ENCODE data around the gene TOPAZ1. TPM values are rescaled to one million over a fixed set of nuclear protein-coding genes. Genes with fewer than 3 reads are reported as not detected.

The TOPAZ1 gene
- total RNA-seq, 1 experiment from 2014 or later, result not detected

DNA sequence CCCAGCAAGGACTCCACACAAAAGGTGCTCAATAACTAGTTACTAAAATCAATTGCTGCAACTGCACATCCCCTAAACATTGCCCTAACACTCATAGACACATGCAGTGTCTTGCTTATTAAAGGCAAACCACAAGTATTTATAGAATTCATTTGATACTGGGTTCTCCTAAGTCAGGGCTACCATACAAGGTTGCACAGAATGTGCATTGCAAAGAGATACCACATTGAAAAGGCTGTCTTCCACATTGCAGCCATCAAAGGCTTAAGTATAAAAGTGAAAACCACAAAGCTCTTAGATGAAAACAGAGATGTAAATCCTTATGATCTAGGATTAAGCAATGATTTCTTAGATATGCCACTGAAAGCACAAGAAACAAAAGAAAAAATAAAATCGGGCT, 33.6 kb upstream of the TOPAZ1 start:
- Histone ChIP-seq H3K9me3 (ENCODE audit: control insufficient read depth, low read depth, low read length) (no peaks in the 10 kb centered on the region), H3K9ac (ENCODE audit: extremely low read depth, insufficient read length, low read length) (no peak overlapping the region), H2BK15ac (ENCODE audit: low read depth, low read length) (no peak overlapping the region), H3K4ac (ENCODE audit: low read depth, low read length) (no peak overlapping the region), H2BK120ac (ENCODE audit: low read depth, low read length, poor library complexity, severe bottlenecking) (no peak overlapping the region), H3K56ac (ENCODE audit: insufficient read length, low read depth, low read length) (no peak overlapping the region), H4K8ac (replicated peaks; ENCODE audit: insufficient read length, low read depth, low read length) (no peak overlapping the region), H3K79me1 (ENCODE audit: insufficient read depth, low read depth, low read length, poor library complexity, severe bottlenecking) (no peaks in the 10 kb centered on the region), H2BK20ac (ENCODE audit: low read depth, low read length, poor library complexity, severe bottlenecking) (no peak overlapping the region), H4K5ac (ENCODE audit: insufficient read length, low read depth, low read length) (no peak overlapping the region), H3K79me2 (ENCODE audit: insufficient read depth, low read length) (no peaks in the 10 kb centered on the region), H3K4me1 (ENCODE audit: insufficient read depth, low read length) (no peaks in the 10 kb centered on the region), H3K27ac (ENCODE audit: insufficient read length, low read depth, low read length) (no peak overlapping the region), H2AFZ (ENCODE audit: low read length) (no peak overlapping the region), H4K20me1 (ENCODE audit: control insufficient read depth, insufficient read depth, insufficient read length) (no peaks in the 10 kb centered on the region), H3K18ac (ENCODE audit: insufficient read length, low read depth, low read length) (no peak overlapping the region), H2BK12ac (ENCODE audit: insufficient read length, low read depth, low read length) (no peak overlapping the region), H4K91ac (ENCODE audit: insufficient read length, low read depth, low read length) (no peak overlapping the region), H3K4me2 (ENCODE audit: insufficient read depth, insufficient read length, low read length) (no peak overlapping the region), H3K23ac (ENCODE audit: insufficient read length, low read depth, low read length) (no peak overlapping the region), H3T11ph (ENCODE audit: low read length) (no peak overlapping the region), H3K23me2 (ENCODE audit: insufficient read length, low read depth, low read length, poor library complexity, severe bottlenecking) (no peaks in the 10 kb centered on the region), H3K14ac (ENCODE audit: insufficient read depth, low read length) (no peak overlapping the region), H3K27me3 (ENCODE audit: insufficient read depth, low read length) (no peaks in the 10 kb centered on the region), H2BK5ac (ENCODE audit: insufficient read length, low read length) (no peak overlapping the region), H2AK5ac (ENCODE audit: insufficient read length, low read length) (no peak overlapping the region)
- Mint-ChIP-seq H3K27me3 (ENCODE audit: low read depth) (peaks cover 9% of the 10 kb centered on the region; the same call in 1 of the 2 replicates), H3K4me1 (no peaks in the 10 kb centered on the region), H3K9me3 (no peaks in the 10 kb centered on the region), H3K4me3 (no peak overlapping the region), H3K36me3 (ENCODE audit: insufficient read depth in 1 of 3, low read depth in 3 of 3) (no peaks in the 10 kb centered on the region), H3K27ac (no peak overlapping the region)
- WGBS (ENCODE audit: extremely low coverage, insufficient read length, low lambda C conversion rate), result no CpG with 5 or more reads among the region's 1 CpG
- DNase-seq, result no peak
- TF ChIP-seq, protein P1, sequence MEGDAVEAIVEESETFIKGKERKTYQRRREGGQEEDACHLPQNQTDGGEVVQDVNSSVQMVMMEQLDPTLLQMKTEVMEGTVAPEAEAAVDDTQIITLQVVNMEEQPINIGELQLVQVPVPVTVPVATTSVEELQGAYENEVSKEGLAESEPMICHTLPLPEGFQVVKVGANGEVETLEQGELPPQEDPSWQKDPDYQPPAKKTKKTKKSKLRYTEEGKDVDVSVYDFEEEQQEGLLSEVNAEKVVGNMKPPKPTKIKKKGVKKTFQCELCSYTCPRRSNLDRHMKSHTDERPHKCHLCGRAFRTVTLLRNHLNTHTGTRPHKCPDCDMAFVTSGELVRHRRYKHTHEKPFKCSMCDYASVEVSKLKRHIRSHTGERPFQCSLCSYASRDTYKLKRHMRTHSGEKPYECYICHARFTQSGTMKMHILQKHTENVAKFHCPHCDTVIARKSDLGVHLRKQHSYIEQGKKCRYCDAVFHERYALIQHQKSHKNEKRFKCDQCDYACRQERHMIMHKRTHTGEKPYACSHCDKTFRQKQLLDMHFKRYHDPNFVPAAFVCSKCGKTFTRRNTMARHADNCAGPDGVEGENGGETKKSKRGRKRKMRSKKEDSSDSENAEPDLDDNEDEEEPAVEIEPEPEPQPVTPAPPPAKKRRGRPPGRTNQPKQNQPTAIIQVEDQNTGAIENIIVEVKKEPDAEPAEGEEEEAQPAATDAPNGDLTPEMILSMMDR (conservative IDR thresholded peaks at IDR 0.05), result no peak
